Stromal cell of bone marrow (primary cell): ENCODE data around the gene KRTAP4-7.
"Not testable (repeated sequence)": the region's sequence is repeated elsewhere in the genome, so short reads cannot be mapped to it uniquely, and the experiment has no call there.

Experiments used
- DNase-seq: peaks from one replicate; pipeline ENCODE4 v3.0.0-alpha.2; 2012; ENCODE audit warnings: low read depth

The KRTAP4-7 gene

DNA sequence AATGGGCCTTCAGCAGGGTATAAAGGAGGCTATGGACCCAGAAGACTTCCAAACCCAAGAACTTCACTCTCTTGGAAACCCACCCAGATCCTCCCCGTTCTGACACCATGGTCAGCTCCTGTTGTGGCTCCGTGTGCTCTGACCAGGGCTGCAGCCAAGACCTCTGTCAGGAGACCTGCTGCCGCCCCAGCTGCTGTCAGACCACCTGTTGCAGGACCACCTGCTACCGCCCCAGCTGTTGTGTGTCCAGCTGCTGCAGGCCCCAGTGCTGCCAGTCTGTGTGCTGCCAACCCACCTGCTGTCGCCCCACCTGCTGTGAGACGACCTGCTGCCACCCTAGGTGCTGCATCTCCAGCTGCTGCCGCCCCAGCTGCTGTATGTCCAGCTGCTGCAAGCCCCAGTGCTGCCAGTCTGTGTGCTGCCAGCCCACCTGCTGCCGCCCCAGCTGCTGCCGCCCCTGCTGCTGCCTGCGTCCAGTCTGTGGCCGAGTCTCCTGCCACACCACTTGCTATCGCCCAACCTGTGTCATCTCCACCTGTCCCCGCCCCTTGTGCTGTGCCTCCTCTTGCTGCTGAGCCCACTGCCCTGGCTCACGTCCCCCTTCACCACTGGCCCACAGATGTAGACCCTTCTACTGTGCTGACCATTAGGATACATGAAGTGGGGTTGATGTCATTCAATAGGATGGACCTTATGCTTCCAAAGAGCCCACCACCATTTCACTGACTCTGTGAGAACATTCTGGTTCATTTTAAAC, at the start of gene KRTAP4-7:
TSS of gene KRTAP4-7 (plus strand) at position 51 of the 757 bp plus-strand sequence. CDS start at position 108, 57 bp downstream.
- not testable (repeated sequence) for DNase-seq

DNA sequence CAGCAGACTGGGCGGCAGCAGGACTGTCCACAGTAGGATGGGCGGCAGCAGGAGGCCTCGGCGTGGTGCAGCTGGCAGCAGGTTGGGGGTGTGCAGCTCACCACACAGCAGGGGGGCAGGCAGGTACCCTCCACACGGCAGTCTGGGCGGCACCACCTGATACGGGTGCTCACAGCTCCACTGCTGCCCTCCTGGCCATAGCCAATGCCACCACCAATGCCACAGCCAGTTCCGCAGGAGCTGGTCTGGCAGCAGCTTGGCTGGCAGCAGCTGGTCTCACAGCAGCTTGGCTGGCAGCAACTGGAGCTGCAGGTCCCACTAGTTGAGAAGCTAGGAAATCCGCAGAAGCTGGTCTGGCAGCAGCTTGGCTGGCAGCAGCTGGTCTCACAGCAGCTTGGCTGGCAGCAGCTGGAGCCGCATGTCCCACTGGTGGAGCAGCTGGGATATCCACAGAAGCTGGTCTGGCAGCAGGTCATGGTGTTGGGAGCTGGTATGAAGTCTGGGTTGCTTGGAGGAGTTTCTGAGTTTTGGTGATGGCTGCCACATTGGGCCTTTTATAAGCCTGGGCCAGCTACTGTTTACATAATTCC, 49.5 kb upstream of the KRTAP4-7 start, which contains the start of gene KRTAP1-3:
TSS of gene KRTAP1-3 (minus strand) at position 529 of the 590 bp plus-strand sequence. CDS start at position 476, 53 bp downstream.
- not testable (repeated sequence) for DNase-seq

DNA sequence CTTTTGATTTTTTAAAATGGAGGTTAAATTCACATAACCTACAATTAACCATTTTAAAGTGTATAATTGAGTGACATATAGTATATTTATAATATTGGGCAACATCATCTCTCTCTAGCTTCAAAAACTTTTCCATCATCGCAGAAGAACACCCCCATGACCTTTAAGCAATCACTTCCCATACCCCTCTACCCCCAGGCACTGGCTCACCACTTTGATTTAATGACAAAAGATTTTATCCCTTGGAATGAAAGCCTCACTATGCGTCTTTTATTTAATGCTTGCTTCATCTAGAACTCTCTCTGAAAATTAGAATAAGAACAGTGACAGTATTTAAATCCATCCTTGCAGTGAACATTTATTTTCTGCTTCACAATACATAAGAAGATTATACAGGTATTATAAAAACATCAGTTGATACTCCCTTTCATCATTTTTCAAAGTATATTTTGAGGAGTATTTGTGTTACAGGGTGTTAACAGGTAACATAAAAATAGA, 46.0 kb upstream of the KRTAP4-7 start:
- DNase-seq = no peak

DNA sequence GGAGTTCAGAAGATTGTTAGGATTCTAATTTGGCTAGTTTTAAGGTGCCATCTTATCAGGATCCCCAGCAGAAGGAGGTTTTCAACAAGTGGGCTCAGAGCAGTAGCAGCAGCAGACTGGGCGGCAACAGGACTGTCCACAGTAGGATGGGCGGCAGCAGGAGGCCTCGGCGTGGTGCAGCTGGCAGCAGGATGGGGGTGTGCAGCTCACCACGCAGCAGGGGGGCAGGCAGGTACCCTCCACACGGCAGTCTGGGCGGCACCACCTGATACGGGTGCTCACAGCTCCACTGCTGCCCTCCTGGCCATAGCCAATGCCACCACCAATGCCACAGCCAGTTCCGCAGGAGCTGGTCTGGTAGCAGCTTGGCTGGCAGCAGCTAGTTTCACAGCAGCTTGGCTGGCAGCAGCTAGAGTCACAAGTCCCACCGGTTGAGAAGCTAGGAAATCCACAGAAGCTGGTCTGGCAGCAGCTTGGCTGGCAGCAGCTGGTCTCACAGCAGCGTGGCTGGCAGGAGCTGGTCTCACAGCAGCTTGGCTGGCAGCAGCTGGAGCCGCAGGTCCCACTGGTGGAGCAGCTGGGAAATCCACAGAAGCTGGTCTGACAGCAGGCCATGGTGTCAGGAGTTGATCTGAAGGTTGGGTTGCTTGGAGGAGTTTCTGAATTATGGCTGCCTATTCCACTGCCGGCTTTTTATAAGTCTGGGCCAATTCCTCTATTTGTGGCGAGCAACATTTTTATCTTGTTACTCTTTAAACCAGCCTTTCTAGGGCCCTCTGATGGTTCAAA, 43.0 kb upstream of the KRTAP4-7 start, which contains the start of gene KRTAP1-1:
TSS of gene KRTAP1-1 (minus strand) at position 668 of the 789 bp plus-strand sequence. CDS start at position 615, 53 bp downstream.
- not testable (repeated sequence) for DNase-seq

DNA sequence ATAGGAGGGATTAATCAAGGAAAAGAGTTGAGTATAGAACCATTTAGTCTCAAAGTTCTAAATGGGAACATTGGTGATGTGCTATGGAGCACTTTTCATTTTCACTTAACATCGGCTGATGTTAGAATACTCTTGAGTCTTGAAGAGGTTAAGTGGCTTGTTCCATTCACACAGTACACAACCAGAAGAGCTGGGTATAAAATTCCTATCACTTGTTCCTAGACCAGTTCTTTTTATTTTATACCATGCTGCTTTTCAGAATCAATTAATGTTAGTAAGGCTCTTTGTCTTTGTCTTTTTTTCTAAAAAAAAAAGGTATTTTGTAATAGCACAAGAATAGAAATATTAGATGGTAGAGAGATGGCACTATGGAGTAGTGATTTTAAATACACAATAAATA, 41.0 kb upstream of the KRTAP4-7 start:
- no peak for DNase-seq

DNA sequence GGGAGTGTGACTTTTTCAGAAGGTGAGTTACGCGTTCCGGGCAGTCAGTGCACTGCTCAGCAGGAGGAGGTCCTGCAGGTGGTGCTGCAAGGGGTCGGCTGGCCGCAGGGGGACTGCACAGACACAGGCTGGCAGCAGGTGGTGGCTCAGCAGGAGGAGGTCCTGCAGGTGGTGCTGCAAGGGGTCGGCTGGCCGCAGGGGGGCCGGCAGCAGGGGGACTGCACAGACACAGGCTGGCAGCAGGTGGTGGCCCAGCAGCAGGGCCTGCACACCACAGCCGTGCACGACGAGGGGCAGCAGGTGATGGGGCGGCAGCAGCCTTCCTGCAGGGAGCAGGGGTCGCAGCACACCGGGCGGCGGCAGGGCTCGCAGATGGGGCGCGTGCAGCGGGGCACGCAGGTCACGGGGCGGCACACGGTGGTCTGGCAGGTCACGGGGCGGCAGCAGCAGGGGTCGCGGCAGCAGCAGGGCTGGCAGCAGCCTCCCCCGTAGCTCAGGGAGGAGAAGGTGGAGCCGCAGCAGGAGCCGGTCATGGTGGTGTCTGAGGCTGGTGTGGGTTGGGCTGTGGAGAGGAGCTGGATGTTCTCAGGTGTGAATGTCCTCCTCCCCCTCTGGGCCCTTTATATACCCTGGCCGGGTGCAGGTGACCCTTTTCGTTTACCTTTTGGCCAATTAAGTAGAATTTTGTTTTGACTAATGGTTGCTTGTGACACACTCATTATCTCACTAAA, 37.0 kb upstream of the KRTAP4-7 start, which contains the start of gene KRTAP2-1:
TSS of gene KRTAP2-1 (minus strand) at position 582 of the 731 bp plus-strand sequence. CDS start at position 533, 49 bp downstream.
- DNase-seq = not testable (repeated sequence)

DNA sequence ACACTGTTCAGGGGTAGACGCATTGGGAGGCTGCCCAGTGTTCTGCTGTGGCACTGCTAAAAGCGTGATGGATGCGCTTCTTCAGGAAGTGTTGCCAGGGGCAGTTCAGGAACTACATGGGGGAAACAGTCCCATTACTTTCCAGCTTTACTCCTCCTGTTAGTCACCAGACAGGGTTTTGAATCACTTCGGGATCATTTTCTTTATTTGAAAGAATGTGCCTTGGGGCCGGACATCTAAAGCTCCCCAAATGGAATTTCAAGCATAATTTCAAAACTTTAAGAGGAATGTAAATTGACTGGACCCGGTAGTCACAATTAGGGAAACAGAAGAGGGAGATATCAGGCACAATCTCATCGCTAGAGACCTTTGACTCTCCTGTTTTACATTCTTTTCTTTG, 35.5 kb upstream of the KRTAP4-7 start:
- no peak for DNase-seq

DNA sequence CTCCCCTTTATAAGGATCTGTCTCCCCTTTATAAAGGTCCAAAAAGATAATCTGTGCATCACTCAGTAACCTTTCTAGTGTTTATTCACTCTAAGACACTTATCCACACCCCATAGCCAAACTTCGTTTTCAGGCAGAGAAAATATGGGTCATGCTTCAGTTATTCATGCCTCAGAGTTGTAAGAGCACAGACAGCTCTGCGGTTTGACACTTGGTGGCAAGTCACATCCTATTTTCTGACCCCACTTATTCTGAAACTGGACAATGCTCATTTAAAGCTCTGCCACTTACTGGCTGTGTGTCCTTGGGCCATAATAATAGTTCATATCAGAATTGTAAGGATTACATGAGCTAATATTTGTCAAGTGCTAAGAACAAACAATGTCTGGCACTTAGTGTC, 34.8 kb upstream of the KRTAP4-7 start:
- peak; percentile 57 for DNase-seq

DNA sequence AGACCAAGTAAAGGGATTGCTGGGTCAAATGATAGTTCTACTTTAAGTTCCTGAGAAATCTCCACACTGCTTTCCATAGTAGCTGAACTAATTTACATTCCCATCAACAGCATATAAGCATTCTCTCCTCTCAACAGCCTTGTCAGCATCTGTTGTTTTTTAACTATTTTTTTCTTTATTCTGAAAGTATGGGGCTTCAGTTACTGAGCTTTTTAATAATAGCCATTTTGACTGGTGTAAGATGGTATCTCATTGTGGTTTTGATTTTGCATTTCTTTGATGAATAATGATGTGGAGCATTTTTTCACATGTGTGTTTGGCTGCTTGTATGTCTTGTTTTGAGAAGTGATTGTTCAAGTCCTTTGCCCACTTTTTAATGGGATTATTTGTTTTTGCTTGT, 31.4 kb upstream of the KRTAP4-7 start:
- no peak for DNase-seq

DNA sequence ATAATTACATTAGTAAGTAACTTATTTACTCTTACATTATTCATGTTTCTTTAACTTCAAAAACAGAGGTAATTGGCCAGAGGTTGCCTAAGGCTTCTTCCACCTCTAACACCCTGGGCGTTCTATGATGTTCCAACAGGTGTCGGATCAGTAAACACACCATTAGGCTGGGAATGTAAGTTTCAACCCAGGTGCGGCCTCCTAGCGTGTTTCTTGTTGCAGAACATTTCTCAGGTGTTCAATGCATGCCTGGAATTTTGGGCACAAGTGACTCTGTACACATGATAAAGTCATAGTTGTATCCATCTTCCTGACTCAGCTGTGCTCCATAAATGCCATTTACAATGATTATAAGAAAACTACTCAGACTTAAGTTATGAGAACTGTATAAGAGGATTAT, 29.9 kb upstream of the KRTAP4-7 start:
- DNase-seq = no peak

DNA sequence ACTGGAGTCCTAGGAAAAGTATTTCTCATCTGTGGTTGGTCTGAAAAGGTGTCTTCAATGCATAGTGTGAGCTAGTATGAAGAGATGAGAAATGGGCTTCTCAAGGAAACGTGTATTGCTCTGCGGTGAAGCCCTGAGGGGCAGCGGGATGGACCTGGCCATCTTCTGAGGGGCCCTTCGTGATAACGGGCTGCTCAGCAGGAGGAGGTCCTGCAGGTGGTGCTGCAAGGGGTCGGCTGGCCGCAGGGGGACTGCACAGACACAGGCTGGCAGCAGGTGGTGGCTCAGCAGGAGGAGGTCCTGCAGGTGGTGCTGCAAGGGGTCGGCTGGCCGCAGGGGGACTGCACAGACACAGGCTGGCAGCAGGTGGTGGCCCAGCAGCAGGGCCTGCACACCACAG, 29.4 kb upstream of the KRTAP4-7 start:
- not testable (repeated sequence) for DNase-seq

DNA sequence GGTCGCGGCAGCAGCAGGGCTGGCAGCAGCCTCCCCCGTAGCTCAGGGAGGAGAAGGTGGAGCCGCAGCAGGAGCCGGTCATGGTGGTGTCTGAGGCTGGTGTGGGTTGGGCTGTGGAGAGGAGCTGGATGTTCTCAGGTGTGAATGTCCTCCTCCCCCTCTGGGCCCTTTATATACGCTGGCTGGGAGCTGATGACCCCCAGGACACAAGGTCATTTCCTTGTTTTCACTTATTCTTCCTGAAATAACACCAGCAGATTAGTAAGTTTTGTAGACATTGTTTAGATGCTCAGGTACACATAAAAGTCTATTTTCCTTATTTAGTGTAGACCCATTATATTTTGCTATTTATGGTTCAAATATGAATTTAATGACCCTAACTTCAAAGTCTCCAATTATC, 28.8 kb upstream of the KRTAP4-7 start, which contains the start of gene KRTAP2-2:
TSS of gene KRTAP2-2 (minus strand) at position 101 of the 400 bp plus-strand sequence. CDS start at position 82, 19 bp downstream.
- DNase-seq = not testable (repeated sequence)

DNA sequence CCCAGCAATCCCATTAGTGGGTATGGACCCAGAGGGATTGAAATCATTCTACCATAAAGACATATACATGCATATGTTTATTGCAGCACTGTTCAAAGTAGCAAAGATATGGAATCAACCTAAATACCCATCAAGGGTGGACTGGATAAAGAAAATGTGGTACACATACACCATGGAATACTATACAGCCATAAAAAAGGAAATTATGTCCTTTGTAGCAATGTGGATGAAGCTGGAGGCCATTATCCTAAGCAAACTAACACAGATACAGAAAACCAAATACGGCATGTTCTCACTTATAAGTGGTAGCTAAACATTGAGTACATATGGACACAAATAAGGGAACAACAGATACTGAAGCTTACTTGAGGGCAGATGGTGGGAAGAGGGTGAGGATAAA, 26.4 kb upstream of the KRTAP4-7 start:
- DNase-seq = no peak

DNA sequence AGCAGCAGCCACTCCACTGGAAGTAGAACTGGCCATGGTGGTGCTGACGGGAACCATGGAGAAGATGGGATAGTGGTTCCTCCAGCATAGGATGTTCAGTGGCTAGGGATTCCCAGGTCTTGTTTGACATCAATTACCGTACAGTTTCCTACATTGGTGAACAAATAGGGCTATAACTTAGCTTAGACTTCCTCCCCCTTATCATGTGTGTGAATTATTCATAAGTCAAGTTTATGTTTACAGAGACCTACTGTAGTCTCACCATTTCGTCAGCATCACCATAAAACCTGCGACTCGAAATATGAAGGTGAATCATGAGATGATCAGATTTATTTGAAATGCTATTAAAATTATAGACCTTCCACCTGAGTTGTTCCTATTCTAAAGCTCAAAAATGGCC, 25.2 kb upstream of the KRTAP4-7 start:
- DNase-seq = no peak

DNA sequence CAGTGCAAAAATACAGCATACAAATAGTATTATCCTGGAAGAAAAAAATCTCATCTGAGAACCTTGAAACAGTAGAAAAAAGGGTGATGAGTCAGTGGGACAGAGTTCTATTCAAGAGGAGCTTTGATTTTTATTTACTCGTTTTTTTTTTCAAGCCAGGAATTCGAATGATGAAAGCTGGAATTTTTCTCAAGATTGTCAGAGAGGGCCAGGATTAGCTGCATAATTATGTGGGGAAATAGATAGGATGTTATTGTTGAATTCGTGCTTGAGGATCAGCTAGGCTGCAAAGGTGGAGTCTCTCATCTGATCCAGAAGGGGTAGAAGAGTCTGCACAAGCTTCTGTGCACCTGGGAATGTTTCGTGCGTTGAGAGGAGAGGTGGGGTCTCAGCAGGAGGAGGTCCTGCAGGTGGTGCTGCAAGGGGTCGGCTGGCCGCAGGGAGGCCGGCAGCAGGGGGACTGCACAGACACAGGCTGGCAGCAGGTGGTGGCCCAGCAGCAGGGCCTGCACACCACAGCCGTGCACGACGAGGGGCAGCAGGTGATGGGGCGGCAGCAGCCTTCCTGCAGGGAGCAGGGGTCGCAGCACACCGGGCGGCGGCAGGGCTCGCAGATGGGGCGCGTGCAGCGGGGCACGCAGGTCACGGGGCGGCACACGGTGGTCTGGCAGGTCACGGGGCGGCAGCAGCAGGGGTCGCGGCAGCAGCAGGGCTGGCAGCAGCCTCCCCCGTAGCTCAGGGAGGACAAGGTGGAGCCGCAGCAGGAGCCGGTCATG, 24.5 kb upstream of the KRTAP4-7 start:
- DNase-seq = peak; percentile 73

DNA sequence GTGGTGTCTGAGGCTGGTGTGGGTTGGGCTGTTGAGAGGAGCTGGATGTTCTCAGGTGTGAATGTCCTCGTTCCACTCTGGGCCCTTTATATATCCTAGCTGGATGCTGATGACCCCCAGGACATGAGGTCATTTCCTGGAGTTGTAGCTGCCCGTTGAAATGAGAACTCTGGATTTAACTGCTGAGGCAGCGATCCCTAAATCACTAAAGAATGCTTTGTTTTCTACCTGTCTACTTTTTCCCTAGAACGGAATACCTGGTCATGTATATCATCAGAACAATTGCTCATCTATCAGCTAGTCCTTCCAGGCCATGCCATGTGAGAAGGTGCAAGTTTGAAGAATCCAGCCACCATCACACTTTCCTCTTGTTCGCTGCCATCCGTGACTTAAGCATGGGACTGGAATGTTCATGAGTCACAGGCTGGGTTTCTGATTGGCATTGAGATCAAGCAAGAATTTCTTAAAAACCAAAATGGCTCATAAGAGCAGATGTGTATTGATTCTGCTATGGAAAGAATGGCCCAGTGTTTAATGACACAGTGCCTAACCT, 23.8 kb upstream of the KRTAP4-7 start, which contains the start of gene KRTAP2-3:
TSS of gene KRTAP2-3 (minus strand) at position 63 of the 553 bp plus-strand sequence. CDS start 64 bp downstream, outside the sequence.
- DNase-seq = peak; percentile 88

DNA sequence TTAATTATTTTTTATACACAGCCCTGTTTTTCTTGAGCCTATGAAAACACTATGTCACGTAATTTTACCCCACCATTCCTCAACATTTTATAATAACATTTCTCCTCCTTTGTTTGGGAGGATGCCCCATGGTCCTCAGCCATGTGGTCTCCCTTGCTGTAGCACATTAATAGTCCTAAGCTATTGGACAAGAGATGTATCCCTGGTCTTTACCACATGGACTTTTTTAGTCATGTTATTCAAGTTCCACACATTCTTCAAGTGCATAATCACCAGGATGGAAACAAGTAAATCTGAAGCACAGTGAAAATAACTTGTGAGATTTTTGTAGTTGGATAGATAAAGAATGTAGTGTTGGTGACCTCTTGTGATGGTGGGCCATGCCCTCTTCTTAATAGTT, 22.0 kb upstream of the KRTAP4-7 start:
- DNase-seq = peak; percentile 88

DNA sequence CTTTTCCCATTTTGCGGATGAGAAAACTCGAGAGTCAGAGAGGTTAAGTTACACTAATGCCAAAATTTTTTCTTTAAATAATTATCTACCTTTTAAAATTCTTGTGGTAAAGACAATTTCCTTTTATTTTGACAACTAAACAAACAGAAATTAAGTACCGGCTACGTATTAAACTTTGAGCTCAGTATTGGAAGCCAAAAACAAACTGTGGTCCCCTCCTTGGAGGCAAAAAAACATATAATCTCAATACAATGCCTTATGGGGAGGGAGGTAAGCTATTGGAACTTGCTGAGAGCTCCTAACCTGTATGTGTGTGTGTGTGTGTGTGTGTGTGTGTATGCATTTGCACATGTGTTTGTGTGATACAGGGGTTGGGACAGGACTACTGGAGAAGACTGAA, 20.5 kb upstream of the KRTAP4-7 start:
- DNase-seq = no peak

DNA sequence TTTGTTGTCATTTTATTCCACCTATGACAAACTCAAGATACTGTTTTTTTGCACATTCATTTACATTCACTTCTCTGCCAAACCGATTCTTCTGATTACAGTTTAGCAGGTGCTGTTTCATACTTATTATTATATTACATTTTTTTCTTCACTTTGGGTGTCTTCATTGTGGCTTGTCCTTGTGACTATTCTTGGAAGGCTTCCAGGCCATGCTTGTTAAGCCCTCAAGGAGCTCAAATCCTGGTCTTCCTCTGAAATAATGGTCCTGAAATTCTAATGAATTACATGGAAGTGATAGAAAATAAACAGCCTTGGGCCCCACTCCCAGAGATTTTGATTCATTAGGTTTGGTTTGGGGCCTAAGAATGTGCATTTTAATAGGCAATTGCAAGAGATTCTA, 19.6 kb upstream of the KRTAP4-7 start:
- no peak for DNase-seq
